ENCODE measurements around the gene SWSAP1. TPM values are rescaled to one million over a fixed set of nuclear protein-coding genes. Genes with fewer than 3 reads are reported as not detected.

The SWSAP1 gene
- total RNA-seq, 1 experiment from 2014 or later = 3.9 TPM

DNA sequence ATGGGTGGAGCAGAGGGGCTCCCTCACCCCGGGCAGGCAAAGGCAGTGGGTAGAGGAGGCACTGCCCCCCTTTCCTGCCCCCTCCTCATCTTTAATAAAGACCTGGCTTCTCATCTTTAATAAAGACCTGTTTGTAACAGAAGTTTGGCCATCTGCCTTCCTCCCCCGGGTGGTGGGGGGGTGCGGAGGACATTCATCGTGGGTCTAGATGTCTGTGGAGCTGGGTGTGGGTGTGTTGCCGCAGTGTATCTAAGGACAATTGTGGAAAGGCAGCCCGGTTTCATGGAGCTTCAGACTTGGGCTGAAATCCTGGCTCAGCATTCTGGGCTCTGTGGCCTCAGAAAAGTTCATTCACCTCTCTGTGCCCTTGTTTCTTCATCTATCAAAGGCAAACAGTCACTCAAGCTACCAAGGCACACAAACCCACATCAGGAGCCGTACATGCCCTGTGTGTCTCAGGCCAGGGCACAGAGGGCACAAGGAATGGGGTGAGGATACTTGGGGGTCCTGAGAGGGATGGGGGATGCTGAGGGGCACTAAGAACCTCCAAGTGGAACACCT, 8.8 kb upstream of the SWSAP1 start:
- no TSS peak for BruUV-seq (replicated peaks)
- TF ChIP-seq, protein P1, sequence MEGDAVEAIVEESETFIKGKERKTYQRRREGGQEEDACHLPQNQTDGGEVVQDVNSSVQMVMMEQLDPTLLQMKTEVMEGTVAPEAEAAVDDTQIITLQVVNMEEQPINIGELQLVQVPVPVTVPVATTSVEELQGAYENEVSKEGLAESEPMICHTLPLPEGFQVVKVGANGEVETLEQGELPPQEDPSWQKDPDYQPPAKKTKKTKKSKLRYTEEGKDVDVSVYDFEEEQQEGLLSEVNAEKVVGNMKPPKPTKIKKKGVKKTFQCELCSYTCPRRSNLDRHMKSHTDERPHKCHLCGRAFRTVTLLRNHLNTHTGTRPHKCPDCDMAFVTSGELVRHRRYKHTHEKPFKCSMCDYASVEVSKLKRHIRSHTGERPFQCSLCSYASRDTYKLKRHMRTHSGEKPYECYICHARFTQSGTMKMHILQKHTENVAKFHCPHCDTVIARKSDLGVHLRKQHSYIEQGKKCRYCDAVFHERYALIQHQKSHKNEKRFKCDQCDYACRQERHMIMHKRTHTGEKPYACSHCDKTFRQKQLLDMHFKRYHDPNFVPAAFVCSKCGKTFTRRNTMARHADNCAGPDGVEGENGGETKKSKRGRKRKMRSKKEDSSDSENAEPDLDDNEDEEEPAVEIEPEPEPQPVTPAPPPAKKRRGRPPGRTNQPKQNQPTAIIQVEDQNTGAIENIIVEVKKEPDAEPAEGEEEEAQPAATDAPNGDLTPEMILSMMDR (IDR thresholded peaks at IDR 0.05; ENCODE audit: insufficient read depth in 1 of 2, low read depth in 1 of 2, low read length in 1 of 2, severe bottlenecking in 1 of 2, unreplicated experiment in 1 of 2) = no peak
- H3K4me3 ChIP-seq (ENCODE audit: low read depth, low read length) = no peak overlapping the region
- no peaks in the 10 kb centered on the region for H3K27me3 ChIP-seq (replicated peaks; ENCODE audit: control insufficient read depth, insufficient read depth, low read length)
- peaks cover 7% of the 10 kb centered on the region for H3K4me1 Mint-ChIP-seq (ENCODE audit: low read depth, unreplicated experiment)
- intact Hi-C loops (cut with micrococcal nuclease; ENCODE audit: unreplicated experiment) = no loop called here
- peaks cover 11% of the 10 kb centered on the region for H3K36me3 Mint-ChIP-seq (ENCODE audit: insufficient read depth, unreplicated experiment)
- H3K27ac Mint-ChIP-seq (ENCODE audit: unreplicated experiment) = no peak overlapping the region
- ChIA-PET CTCF (no interaction called here), POLR2A (no interaction called here)
- H3K9me3 Mint-ChIP-seq (ENCODE audit: unreplicated experiment) = no peaks in the 10 kb centered on the region
- DNase-seq = no peak
- H3K4me3 Mint-ChIP-seq (ENCODE audit: unreplicated experiment) = no peak overlapping the region
- no peaks in the 10 kb centered on the region for H3K27me3 Mint-ChIP-seq (ENCODE audit: insufficient read depth, unreplicated experiment)
- no peaks in the 10 kb centered on the region for H3K4me1 ChIP-seq
- H3K9me3 ChIP-seq = no peaks in the 10 kb centered on the region
- no peaks in the 10 kb centered on the region for H3K36me3 ChIP-seq (ENCODE audit: control insufficient read depth, insufficient read depth, low read length)

DNA sequence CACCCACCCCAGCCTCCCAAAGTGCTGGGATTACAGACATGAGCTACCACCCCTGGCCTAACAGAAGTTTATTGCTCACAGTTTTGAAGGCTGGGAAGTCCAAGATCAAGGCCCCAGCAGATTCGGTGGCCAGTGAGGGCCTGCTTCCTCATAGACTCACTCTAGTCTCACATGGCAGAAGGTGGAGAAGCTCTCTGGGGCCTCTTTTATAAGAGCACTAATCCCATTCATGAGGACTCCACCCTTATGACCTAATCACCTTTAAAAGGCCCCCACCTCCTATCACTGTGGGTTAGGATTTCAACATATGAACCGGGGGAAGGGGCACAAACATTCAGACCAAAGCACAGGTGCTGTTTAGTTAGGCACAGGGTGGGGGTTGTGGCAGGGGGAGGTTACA, 6.9 kb upstream of the SWSAP1 start:
- Histone ChIP-seq H3K4me3 (ENCODE audit: low read depth, low read length) (no peak overlapping the region), H3K27me3 (replicated peaks; ENCODE audit: control insufficient read depth, insufficient read depth, low read length) (no peaks in the 10 kb centered on the region), H3K9me3 (no peaks in the 10 kb centered on the region), H3K36me3 (ENCODE audit: control insufficient read depth, insufficient read depth, low read length) (no peaks in the 10 kb centered on the region), H3K4me1 (no peaks in the 10 kb centered on the region)
- Mint-ChIP-seq H3K27ac (ENCODE audit: unreplicated experiment) (no peak overlapping the region), H3K4me3 (ENCODE audit: unreplicated experiment) (no peak overlapping the region), H3K9me3 (ENCODE audit: unreplicated experiment) (no peaks in the 10 kb centered on the region), H3K27me3 (ENCODE audit: insufficient read depth, unreplicated experiment) (no peaks in the 10 kb centered on the region), H3K4me1 (ENCODE audit: low read depth, unreplicated experiment) (no peaks in the 10 kb centered on the region), H3K36me3 (ENCODE audit: insufficient read depth, unreplicated experiment) (peaks cover 14% of the 10 kb centered on the region)
- BruUV-seq (replicated peaks) = no TSS peak
- DNase-seq = no peak
- TF ChIP-seq, protein P1 (IDR thresholded peaks at IDR 0.05; ENCODE audit: insufficient read depth in 1 of 2, low read depth in 1 of 2, low read length in 1 of 2, severe bottlenecking in 1 of 2, unreplicated experiment in 1 of 2) = no peak
- POLR2A ChIA-PET = no interaction called here
- intact Hi-C loops (cut with micrococcal nuclease; ENCODE audit: unreplicated experiment) = no loop called here
- CTCF ChIA-PET = no interaction called here

DNA sequence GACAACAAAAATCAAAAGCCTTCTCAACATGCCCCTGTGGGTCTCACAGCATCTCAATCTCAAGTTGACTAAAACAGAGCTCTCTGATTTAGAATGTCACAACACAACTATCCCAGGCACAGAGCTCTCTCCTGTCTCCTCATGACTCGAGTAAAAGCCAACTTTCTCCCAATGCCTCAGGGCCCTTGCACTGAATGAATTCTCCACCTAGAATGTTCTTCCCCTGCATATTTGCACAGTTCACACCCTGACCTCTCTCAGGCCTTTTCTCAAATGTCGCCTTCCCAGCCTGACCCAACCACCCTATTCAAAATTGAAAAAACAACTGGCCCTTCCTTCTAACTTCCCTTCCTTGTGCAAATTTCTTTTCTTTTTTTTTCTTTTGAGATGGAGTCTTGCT, 3.7 kb upstream of the SWSAP1 start:
- H3K27ac Mint-ChIP-seq (ENCODE audit: unreplicated experiment) = no peak overlapping the region
- H3K27me3 Mint-ChIP-seq (ENCODE audit: insufficient read depth, unreplicated experiment) = no peaks in the 10 kb centered on the region
- Histone ChIP-seq H3K36me3 (ENCODE audit: control insufficient read depth, insufficient read depth, low read length) (no peaks in the 10 kb centered on the region), H3K9me3 (no peaks in the 10 kb centered on the region), H3K4me1 (peaks cover 9% of the 10 kb centered on the region; the same call in 1 of the 2 replicates), H3K4me3 (ENCODE audit: low read depth, low read length) (no peak overlapping the region), H3K27me3 (replicated peaks; ENCODE audit: control insufficient read depth, insufficient read depth, low read length) (no peaks in the 10 kb centered on the region)
- intact Hi-C loops (cut with micrococcal nuclease; ENCODE audit: unreplicated experiment) = no loop called here
- H3K4me1 Mint-ChIP-seq (ENCODE audit: low read depth, unreplicated experiment) = no peaks in the 10 kb centered on the region
- no peak overlapping the region for H3K4me3 Mint-ChIP-seq (ENCODE audit: unreplicated experiment)
- BruUV-seq (replicated peaks) = no TSS peak
- TF ChIP-seq, protein P1 (IDR thresholded peaks at IDR 0.05; ENCODE audit: insufficient read depth in 1 of 2, low read depth in 1 of 2, low read length in 1 of 2, severe bottlenecking in 1 of 2, unreplicated experiment in 1 of 2) = no peak
- DNase-seq = no peak
- CTCF ChIA-PET = interaction anchor here (0.7 to 2.2 kb wide), 2 partner anchors 10 to 13 kb away, joined by 3 to 7 read pairs; partner anchors contain the start of gene EPOR
- no peaks in the 10 kb centered on the region for H3K9me3 Mint-ChIP-seq (ENCODE audit: unreplicated experiment)
- POLR2A ChIA-PET = no interaction called here
- peaks cover 14% of the 10 kb centered on the region for H3K36me3 Mint-ChIP-seq (ENCODE audit: insufficient read depth, unreplicated experiment)

Measured in Caco-2 (cell line).